ENCODE measurements around the gene GPBP1L1.
A peak's percentile ranks its signal among the peaks of the same experiment; 100 is the strongest.
"Not testable (repeated sequence)": the region's sequence is repeated elsewhere in the genome, so short reads cannot be mapped to it uniquely, and the experiment has no call there.

Gene GPBP1L1, protein sequence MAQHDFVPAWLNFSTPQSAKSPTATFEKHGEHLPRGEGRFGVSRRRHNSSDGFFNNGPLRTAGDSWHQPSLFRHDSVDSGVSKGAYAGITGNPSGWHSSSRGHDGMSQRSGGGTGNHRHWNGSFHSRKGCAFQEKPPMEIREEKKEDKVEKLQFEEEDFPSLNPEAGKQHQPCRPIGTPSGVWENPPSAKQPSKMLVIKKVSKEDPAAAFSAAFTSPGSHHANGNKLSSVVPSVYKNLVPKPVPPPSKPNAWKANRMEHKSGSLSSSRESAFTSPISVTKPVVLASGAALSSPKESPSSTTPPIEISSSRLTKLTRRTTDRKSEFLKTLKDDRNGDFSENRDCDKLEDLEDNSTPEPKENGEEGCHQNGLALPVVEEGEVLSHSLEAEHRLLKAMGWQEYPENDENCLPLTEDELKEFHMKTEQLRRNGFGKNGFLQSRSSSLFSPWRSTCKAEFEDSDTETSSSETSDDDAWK

DNA sequence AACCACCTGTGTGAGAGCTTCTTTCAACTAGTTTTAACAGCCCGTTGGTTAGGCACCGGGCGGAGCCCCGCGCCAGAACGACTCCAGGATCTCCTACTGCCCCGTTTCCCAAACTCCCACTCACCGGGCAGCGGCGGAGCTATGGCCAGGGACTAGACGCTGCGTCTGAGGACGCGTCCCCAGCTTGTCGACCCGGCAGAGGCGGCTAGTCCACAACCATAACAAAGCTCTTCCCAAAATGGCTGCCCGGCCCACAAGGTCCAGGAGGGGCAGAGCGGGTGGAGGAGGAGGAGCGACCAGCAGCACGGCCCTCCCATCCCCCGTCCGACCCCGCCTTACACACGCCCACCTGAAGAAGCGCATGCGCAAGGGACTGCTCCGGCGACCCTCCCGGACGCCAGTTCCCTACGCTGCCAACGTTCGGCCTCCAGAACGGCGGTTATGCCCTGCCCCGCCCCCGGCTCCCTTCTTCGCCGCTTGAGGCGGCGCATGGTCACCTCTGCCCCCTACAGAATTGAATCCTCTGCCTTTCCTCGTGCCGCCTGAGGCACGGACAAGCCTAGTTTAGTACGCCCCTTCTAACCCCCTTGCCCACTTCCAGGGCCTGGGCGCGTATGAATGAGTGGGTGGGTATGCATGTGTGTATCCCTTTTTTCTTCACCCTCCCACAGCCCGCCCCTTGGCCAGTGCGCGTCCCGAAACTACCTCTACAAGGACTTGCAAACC is at the start of gene GPBP1L1:
GPBP1L1 (minus strand) TSS at position 246 of the 726 bp plus-strand sequence. CDS start 27,446 bp downstream, outside the sequence.
- Mint-ChIP-seq H3K36me3 (ENCODE audit: low read depth) (peaks cover 59% of the 10 kb centered on the region), H3K27me3 (no peaks in the 10 kb centered on the region), H3K27ac (peak within 1 kb of the TSS; percentile 90), H3K4me1 (ENCODE audit: low read depth) (peaks cover 34% of the 10 kb centered on the region), H3K9me3 (no peaks in the 10 kb centered on the region), H3K4me3 (peak within 1 kb of the TSS; percentile 97)
- intact Hi-C loops (cut with micrococcal nuclease), result loop anchor here (5.0 to 10.0 kb wide), 2 partner anchors 79 to 158 kb away; no protein-coding TSS in a partner anchor

DNA sequence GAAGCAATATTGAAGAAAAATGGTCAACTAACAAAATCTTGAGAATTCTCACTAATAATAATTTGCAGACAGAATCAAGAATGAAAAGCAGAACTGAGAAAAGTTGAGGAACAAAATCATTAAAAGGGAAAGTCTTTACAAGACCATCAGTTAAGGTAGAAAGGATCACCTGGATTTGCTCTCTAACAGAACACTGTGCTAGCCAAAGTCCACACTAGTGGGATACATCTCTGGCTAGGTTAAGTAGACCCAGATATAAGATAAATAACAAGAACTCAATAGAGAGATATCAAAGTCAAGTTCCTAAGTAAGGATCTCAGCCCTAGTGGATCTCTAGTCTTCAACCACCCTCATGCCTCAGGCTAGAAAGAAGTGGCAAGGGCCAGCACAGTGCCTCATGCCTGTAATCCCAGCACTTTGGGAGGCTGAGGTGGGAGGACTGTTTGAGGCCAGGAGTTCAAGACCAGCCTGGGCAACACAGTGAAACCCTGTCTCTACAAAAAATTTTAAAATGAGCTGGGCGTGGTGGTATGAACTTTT is 44.5 kb upstream of the GPBP1L1 start:
- intact Hi-C loops (cut with micrococcal nuclease), result no loop called here
- Mint-ChIP-seq H3K4me1 (ENCODE audit: low read depth) (no peaks in the 10 kb centered on the region), H3K4me3 (no peak overlapping the region), H3K27me3 (peaks cover 3% of the 10 kb centered on the region), H3K27ac (no peak overlapping the region), H3K9me3 (no peaks in the 10 kb centered on the region), H3K36me3 (ENCODE audit: low read depth) (no peaks in the 10 kb centered on the region)

DNA sequence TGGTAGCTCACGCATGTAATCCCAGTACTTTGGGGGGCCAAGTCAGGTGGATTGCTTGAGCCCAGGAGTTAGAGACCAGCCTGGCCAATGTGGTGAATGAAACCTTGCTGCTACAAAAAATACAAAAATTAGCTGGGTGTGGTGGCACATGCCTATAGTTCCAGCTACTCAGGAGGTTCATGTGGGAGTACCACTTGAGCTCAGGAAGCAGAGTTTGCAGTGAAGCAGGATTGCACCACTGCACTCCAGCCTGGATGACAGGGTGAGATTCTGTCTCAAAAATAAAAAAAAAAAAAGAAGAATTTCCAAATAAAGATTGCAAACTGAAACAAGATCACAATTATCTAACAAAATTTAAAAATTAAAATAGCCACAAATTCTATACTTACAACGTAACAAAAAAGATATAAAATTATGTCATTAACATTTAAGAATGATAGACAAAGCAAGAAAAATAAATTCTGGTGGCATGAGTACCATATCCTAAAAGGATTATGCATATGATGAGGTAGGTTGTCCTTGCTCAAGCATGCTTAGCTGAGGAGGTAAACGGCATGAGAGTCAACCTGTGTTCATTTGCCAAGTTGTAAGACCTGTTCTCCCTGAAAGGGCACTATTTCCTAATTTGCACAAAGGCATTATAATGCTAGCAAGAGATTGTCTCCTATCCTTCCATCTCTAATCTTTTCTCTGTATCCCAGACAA is 43.9 kb upstream of the GPBP1L1 start:
- H3K4me1 Mint-ChIP-seq (ENCODE audit: low read depth), result no peaks in the 10 kb centered on the region
- H3K4me3 Mint-ChIP-seq, result no peak overlapping the region
- H3K27ac Mint-ChIP-seq, result no peak overlapping the region
- H3K36me3 Mint-ChIP-seq (ENCODE audit: low read depth), result no peaks in the 10 kb centered on the region
- intact Hi-C loops (cut with micrococcal nuclease), result no loop called here
- no peaks in the 10 kb centered on the region for H3K9me3 Mint-ChIP-seq
- H3K27me3 Mint-ChIP-seq, result peaks cover 3% of the 10 kb centered on the region

DNA sequence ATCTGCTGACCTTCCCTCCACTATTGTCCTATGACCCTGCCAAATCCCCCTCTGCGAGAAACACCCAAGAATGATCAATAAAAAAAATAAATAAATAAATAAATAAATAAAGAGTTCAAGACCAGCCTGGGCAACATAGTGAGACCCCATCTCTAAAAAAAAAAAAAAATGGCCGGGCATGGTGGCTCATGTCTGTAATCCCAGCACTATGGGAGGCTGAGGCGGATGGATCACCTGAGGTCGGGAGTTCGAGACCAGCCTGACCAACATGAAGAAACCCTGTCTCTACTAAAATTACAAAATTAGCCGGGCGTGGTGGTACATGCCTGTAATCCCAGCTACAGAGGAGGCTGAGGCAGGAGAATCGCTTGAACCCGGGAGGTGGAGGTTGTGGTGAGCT is 39.7 kb upstream of the GPBP1L1 start:
- H3K27ac Mint-ChIP-seq; H3K36me3 Mint-ChIP-seq (ENCODE audit: low read depth); H3K27me3 Mint-ChIP-seq; H3K9me3 Mint-ChIP-seq; H3K4me3 Mint-ChIP-seq; intact Hi-C loops (cut with micrococcal nuclease); H3K4me1 Mint-ChIP-seq (ENCODE audit: low read depth): not testable (repeated sequence)

DNA sequence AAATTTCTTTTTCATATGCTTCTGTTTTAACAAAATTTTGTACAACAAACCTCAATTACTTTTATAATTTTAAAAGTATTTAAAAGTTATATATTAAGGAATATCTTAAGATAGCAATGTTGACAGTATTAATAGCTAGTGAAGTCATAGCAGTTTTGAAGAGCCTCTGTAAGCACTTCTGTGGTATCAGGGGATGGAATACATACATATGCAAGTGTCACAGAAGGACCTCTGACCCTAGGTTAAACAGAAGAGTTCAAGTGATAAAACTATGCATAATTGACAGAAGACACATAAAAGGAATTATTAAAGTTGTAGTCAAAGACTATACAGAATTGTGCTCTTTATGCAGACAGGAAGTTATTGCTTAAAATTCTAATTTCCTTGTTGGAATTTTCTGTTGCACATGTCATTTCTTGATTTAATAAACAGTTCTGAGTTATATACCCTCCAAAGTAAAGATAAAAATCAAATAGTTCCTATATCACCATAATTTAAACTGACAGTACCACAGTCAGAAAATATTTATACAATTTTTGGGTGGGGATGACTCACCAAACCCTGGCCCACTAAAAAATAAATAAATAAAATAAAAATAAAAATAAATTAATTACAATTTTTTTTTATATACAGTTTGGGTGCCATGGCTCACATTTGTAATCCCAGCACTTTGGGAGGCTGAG is 37.1 kb upstream of the GPBP1L1 start:
- no peak overlapping the region for H3K27ac Mint-ChIP-seq

DNA sequence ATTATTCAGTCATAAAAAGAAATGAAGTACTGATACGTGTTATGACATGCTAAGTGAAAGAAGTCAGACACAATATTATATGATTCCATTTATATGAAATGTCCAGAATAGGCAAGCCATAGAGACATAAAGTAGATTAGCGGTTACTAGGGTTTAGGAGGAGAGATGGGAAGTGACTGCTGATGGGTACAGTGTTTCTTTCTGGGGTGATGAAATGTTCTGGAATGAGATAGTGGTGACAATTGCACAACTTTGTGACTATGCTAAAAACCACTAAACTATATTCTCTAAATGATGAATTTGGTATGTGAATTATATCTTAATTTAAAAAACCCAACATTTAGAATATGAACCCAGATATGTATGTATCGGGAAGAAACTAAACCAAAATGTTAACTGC is 36.5 kb upstream of the GPBP1L1 start:
- Mint-ChIP-seq H3K4me1 (ENCODE audit: low read depth) (peaks cover 5% of the 10 kb centered on the region), H3K36me3 (ENCODE audit: low read depth) (no peaks in the 10 kb centered on the region), H3K27me3 (no peaks in the 10 kb centered on the region), H3K9me3 (no peaks in the 10 kb centered on the region), H3K27ac (no peak overlapping the region), H3K4me3 (no peak overlapping the region)
- intact Hi-C loops (cut with micrococcal nuclease), result no loop called here

More for the DNA sequence above, 37.1 kb upstream of the GPBP1L1 start:
- Mint-ChIP-seq H3K4me3 (no peak overlapping the region), H3K9me3 (no peaks in the 10 kb centered on the region), H3K4me1 (ENCODE audit: low read depth) (peaks cover 5% of the 10 kb centered on the region), H3K27me3 (no peaks in the 10 kb centered on the region), H3K36me3 (ENCODE audit: low read depth) (no peaks in the 10 kb centered on the region)
- intact Hi-C loops (cut with micrococcal nuclease), result no loop called here

DNA sequence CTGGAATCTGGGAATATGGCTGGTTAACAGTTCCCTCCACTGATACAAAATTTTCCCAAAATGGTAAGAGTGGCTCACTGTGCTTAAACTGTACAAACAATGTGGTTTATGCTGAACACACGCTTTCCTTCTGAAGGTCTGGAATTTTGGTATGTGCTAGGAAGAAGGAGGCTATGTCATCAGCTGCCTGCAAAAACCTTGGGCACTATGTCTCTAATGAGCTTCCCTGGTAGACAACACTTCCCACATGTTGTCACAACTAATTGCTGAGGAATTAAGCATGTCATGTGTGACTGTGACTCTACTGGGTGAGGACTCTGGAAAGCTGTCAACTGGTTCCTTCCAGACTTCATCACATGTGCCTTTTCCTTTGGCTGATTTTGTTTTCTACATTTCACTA is 34.9 kb upstream of the GPBP1L1 start:
- Mint-ChIP-seq H3K4me1 (ENCODE audit: low read depth) (peaks cover 5% of the 10 kb centered on the region), H3K9me3 (no peaks in the 10 kb centered on the region), H3K27me3 (no peaks in the 10 kb centered on the region), H3K36me3 (ENCODE audit: low read depth) (no peaks in the 10 kb centered on the region), H3K4me3 (no peak overlapping the region), H3K27ac (no peak overlapping the region)
- intact Hi-C loops (cut with micrococcal nuclease), result no loop called here

DNA sequence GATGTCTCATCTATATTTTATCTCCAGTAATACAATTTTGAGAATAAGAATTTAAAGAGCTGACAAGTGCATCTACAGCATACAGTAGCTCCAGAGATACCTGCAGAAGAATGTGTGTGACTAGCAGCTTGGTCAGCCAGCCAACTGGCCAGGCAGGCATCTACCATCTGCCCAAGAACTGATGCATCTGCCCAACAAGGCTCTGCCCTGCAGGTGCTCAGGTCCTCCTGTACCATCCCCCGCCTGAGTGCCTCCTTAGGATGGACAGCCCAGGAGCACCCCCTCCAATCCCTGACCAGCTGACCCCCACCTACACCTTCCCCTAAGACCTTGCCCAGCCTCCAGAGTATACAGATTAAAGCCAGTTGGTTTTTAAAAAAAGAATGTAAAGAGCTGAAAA is 32.0 kb upstream of the GPBP1L1 start:
- Mint-ChIP-seq H3K9me3 (no peaks in the 10 kb centered on the region), H3K4me3 (no peak overlapping the region), H3K4me1 (ENCODE audit: low read depth) (peaks cover 5% of the 10 kb centered on the region), H3K27me3 (no peaks in the 10 kb centered on the region), H3K36me3 (ENCODE audit: low read depth) (no peaks in the 10 kb centered on the region), H3K27ac (no peak overlapping the region)
- intact Hi-C loops (cut with micrococcal nuclease), result no loop called here

DNA sequence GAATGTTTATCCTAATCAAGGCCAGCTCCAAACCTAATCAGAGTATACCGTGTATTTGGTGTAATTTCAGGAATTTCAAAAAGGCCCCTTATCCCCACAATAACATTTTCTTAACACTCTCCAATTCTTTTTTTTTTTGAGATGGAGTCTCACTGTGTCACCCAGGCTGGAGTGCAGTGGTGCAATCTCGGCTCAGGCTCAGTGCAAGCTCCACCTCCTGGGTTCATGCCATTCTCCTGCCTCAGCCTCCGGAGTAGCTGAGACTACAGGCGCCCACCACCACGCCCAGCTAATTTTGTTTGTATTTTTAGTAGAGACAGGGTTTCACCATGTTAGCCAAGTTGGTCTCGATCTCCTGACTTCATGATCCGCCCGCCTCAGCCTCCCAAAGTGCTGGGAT is 31.1 kb upstream of the GPBP1L1 start:
- H3K36me3 Mint-ChIP-seq (ENCODE audit: low read depth); H3K27me3 Mint-ChIP-seq; intact Hi-C loops (cut with micrococcal nuclease); H3K9me3 Mint-ChIP-seq; H3K4me1 Mint-ChIP-seq (ENCODE audit: low read depth); H3K27ac Mint-ChIP-seq; H3K4me3 Mint-ChIP-seq: not testable (repeated sequence)

DNA sequence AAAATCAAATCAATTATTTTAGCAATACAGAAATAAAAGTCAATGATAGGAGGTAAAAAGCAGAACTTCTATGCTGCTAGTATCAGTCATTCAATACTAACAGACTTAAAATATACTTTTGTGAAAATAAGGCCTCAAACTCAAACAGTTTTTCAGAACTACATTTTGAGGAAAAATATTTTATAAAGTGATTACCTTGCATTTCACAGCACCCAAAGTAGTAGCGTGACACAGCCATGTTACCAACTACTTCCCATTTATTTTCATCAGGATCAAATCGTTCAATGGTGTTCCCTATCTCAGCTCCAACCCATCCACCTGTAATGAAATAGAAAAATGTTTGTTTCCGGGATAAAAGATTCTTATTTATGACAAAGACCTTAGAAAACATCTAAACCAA is 30.4 kb upstream of the GPBP1L1 start:
- H3K36me3 Mint-ChIP-seq (ENCODE audit: low read depth), result no peaks in the 10 kb centered on the region
- H3K27ac Mint-ChIP-seq, result no peak overlapping the region
- no peaks in the 10 kb centered on the region for H3K27me3 Mint-ChIP-seq
- H3K9me3 Mint-ChIP-seq, result no peaks in the 10 kb centered on the region
- intact Hi-C loops (cut with micrococcal nuclease), result no loop called here
- no peaks in the 10 kb centered on the region for H3K4me1 Mint-ChIP-seq (ENCODE audit: low read depth)
- no peak overlapping the region for H3K4me3 Mint-ChIP-seq

DNA sequence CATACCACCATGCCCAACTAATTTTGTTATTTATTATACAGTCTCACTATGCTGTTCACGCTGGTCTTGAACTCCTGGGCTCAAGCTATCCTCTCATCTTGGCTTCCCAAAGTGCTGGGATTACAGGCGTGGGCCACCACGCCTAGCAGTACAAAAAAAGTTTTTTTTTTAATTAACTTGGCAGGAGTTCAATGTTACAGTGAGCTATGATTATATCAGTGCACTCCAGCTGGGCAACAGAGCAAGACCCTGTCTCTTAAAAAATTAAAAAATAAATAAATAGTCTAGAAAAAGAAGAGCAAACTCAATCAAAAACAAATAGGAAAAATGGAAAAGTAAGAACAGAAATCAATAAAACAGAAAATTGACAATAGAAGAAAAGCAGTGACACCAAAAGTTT is 27.4 kb upstream of the GPBP1L1 start:
- Mint-ChIP-seq H3K27ac (no peak overlapping the region), H3K36me3 (ENCODE audit: low read depth) (no peaks in the 10 kb centered on the region), H3K27me3 (no peaks in the 10 kb centered on the region), H3K4me3 (no peak overlapping the region), H3K4me1 (ENCODE audit: low read depth) (no peaks in the 10 kb centered on the region), H3K9me3 (no peaks in the 10 kb centered on the region)
- intact Hi-C loops (cut with micrococcal nuclease), result no loop called here

DNA sequence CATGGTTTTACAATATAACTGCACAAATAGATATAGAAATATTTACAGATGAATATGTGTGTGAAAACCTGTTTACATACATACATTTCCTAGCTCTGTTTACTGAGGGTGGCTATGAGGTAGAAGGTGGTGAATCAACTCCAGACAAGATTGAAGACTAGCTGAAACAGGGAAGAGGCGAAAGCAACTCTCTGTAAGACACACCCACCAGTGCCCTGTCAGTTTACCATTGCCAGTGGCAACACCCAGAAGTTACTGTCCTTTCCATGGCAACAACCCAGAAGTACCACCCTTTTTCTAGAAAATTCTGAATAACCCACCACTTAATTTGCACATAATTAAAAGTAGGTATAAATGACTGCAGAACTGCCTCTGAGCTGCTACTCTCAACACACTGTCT is 18.3 kb upstream of the GPBP1L1 start:
- Mint-ChIP-seq H3K27ac (no peak overlapping the region), H3K4me1 (ENCODE audit: low read depth) (no peaks in the 10 kb centered on the region), H3K36me3 (ENCODE audit: low read depth) (no peaks in the 10 kb centered on the region), H3K27me3 (no peaks in the 10 kb centered on the region), H3K9me3 (peaks cover 14% of the 10 kb centered on the region), H3K4me3 (no peak overlapping the region)
- intact Hi-C loops (cut with micrococcal nuclease), result no loop called here

DNA sequence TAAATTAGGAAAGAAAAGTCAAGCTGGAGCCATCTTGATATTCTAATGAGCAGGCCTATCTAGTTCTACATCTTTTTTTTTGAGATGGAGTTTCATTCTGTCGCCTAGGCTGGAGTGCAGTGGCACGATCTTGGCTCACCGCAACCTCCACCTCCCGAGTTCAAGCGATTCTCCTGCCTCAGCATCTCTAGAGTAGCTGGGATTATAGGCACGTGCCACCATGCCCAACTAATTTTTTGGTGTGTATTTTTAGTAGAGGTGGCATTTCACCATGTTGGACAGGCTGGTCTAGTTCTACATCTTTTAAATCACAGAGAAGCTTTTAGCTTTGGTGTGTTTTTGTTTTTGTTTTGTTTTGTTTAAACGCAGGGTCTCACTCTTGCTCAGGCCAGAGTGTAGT is 8.5 kb upstream of the GPBP1L1 start:
- Mint-ChIP-seq H3K4me3 (no peak overlapping the region), H3K27me3 (no peaks in the 10 kb centered on the region), H3K4me1 (ENCODE audit: low read depth) (peaks cover under 1% of the 10 kb centered on the region), H3K9me3 (no peaks in the 10 kb centered on the region), H3K27ac (no peak overlapping the region), H3K36me3 (ENCODE audit: low read depth) (peaks cover 66% of the 10 kb centered on the region)
- intact Hi-C loops (cut with micrococcal nuclease), result no loop called here

Measured in dendritic cell treated with granulocyte-macrophage colony-stimulating factor and Interleukin-4, amounts not matched to agents 40 ng/mL and 50 ng/mL, for 4 days (primary cell).